Limb (tissue), 2 donors: Measurements from ENCODE around the gene HIC1.
A peak's percentile ranks its signal among the peaks of the same experiment; 100 is the strongest.

Experiments used
- DNase-seq, 2 donors: peaks; one replicate each; pipeline ENCODE4 v3.0.0-alpha.2; 2016; ENCODE audit errors: extremely low spot score in 2 of 2

HIC1 gene

GRCh38 chr17:2047590-2047989 lies 7.3 kb upstream of the HIC1 start:
- DNase-seq, result no peak

GRCh38 chr17:2048805-2049204 lies 6.1 kb upstream of the HIC1 start:
- peak in 1 of 2 donors; percentile 0 for DNase-seq

GRCh38 chr17:2049333-2050299 lies 5.3 kb upstream of the HIC1 start:
- DNase-seq, result peak; percentile 72 to 95

- DNase-seq, result peak; percentile 30 to 90
Observed at GRCh38 chr17:2050300-2051060, 4.4 kb upstream of the HIC1 start.

DNA sequence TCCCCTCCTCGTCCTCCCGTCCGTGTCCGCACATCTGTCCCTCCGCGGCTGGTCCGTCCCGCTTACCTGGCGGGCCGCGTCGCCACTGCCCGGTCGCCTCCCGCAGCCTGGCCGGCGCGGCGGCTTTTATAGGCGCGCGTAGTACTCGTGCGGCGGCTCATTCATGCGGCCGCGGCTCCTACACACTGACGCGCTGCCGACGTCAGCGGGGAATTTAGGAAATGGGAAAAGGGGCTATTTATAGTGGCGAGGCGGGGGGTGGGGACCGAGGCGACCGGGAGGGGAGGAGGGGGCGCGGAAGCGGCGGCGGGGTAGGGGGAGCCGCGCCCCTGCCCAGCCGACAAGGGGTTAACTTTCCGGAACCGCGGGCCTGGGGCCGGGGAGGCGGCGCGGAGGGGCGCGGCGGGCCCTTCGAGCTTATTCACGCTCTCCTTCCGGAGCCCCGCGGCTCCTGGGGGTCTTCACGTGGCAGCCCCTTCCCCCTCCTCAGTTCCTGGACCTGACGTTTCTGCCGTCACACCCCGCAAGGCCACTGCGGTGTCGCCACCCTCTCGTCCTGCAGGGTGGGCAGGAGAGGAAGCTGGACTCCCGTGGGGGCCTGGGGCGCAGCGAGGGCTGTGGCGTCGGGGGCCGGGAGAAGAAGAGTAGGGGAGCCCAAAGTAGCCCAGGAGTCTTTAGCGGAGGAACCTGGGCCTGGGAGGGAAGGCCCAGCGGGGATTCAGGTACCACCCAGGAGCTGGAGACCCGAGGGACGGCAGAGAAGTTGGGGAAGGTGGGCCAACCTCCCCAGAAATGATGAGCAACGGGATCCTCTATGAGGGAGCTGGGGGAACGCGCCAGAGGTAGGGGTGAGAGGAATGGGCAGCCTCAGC lies 3.6 kb upstream of the HIC1 start:
- DNase-seq, result peak in 1 of 2 donors; percentile 78

DNA sequence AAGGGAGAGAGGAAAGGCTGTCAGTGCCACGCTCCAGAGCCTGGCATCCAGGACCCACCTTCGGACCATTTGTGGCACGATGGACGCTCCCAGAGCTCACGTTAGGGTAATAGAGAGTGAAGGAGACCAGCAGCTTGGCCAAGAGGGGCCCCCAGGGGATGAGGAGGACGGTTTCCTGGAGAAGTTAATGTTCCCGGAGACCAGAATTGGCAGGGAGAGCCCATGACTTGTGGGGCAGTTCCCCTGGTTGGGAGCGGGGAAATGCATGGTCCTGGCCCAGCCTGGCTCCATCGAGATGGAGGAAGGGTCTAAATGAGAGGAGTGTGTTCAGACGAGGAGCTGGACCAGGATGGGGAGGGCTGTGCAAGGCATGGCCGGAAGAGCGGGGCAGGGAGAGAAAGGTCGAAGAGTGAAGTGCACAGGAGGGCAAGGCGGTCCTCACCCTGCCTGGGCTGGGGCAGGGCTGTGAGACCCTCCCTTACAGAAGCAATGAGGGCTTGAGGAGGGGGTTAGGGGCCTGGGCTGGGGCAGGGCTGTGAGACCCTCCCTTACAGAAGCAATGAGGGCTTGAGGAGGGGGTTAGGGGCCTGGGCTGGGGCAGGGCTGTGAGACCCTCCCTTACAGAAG lies 2.9 kb upstream of the HIC1 start:
- peak; percentile 0 to 45 for DNase-seq

DNA sequence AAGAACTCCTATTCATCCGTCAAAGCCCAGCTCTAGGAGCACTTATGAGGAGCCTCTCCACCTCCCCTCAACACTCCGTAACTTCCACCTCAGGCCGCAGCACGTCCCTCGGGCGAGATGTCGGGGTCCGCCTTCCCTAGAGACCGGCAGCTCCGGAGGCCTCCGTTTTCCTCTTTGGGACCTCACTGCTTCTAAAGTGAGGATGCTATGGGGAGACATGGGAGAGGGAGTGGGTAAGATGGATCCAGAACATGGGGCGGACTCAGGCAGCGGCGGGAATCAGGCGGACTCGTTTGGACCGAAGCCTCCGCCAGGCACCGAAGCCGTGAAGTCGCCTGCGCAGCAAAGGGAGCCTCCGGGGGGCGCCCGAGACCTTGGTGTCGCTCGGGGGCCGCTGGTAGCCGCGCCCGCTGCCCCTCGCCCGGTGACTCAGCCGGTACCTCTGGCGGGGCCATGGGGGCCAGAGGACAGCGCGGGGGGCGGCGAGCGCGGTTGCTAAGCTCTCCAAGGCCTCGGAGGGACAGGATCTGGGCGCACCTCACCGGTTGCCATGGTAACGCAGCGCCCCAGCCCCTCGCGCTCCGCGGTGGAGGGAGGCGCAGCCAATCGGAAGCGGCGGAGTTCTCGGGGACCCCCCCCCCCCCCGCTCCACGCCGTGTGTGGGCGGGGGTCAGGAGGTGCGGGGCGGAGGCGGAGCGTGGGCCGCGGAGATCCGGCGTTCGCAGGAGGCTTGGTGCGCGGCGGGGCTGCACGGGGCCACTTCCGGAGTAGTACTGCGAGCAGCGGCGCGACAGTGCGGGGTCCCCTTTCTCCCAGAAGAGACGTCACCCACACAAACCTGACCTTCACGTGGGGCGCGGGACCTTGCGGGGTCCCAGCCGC lies 1.3 kb upstream of the HIC1 start:
- DNase-seq, result peak; percentile 59 to 87

DNA sequence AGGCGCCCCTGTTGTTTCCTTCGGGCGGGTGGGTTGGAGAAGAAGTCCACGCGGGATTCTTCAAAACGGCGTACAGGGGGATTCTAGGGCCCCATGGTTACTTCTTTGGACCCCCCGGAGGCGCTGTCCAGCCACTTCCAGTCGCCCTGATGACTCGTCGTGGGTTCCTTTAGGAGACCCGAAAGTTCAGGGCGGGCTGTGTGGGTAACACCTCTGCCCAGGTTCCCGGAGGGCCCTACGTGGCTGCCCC lies 716 bp upstream of the HIC1 start:
- DNase-seq, result peak in 1 of 2 donors; percentile 78

GRCh38 chr17:2055292-2056205 lies 646 bp downstream of the HIC1 start:
- peak in 1 of 2 donors; percentile 7 for DNase-seq

GRCh38 chr17:2056206-2057174 lies 1.6 kb downstream of the HIC1 start:
- DNase-seq, result peak in 1 of 2 donors; percentile 73

- peak in 1 of 2 donors; percentile 65 for DNase-seq
Observed at GRCh38 chr17:2057175-2057759, 2.4 kb downstream of the HIC1 start.

GRCh38 chr17:2057760-2058585 lies 3.1 kb downstream of the HIC1 start:
- peak; percentile 1 to 76 for DNase-seq

DNA sequence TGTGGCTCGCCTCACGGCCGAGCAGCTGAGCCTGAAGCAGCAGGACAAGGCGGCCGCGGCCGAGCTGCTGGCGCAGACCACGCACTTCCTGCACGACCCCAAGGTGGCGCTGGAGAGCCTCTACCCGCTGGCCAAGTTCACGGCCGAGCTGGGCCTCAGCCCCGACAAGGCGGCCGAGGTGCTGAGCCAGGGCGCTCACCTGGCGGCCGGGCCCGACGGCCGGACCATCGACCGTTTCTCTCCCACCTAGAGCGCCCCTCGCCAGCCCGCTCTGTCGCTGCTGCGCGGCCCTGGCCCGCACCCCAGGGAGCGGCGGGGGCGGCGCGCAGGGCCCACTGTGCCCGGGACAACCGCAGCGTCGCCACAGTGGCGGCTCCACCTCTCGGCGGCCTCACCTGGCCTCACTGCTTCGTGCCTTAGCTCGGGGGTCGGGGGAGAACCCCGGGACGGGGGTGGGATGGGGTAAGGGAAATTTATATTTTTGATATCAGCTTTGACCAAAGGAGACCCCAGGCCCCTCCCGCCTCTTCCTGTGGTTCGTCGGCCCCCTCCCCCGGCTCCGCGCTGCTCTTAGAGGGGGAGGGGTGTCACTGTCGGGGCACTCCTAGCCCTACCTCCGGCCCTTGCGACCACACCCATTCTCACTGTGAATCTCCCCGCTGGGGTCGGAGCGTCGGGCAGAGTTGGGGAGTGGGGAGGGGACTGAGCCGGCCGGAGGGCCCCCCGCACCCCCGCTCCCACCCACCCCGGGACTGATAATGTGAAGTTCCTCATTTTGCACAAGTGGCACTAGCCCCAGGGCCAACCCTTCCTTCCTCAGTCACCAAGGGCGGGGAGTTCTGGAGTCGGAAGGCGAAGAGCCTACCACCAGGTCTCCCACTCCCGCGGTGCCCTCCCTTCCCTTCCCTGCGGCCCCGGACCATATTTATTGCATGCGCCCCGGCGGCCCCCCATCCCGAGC lies 4.0 kb downstream of the HIC1 start:
- peak in 1 of 2 donors; percentile 7 for DNase-seq

DNA sequence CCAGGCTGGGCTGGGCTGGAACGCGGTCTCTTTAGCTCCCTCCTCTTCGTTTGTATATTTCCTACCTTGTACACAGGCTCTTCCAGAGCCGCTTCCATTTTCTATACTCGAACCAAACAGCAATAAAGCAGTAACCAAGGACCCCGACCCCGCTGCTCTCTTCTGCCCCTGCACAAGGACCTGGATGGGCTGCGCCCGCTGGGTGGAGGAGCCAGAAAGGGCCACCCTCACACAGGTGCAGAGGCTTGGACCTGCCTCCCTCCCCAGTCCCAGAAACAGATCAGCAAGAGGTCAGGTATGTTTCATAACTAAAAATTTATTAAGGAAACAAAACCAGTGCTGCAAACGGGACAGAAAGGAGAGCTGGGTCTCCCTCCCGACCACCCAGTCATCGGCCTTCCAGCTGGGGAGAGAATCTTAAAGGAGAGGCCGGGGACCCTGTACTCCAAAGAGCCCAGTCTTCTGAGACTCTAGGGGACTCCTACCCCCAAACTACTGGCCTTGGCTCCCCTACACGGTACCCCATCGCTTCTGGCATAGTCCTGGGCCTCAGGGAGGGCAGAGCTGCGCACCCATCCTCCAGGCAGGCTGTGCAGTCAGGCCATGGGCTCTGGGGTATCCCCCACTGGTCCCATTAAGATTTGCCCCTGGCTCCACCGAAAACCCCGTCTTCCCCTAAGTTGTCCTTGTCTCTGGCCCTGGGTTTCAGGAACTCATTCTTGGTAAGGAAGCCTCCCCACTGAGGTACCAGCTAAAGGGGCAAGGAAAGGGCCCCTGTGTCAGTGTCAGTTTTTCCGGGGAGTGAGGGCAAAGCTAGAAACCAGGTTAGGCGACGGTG lies 4.9 kb downstream of the HIC1 start:
- DNase-seq, result peak; percentile 0 to 32

DNA sequence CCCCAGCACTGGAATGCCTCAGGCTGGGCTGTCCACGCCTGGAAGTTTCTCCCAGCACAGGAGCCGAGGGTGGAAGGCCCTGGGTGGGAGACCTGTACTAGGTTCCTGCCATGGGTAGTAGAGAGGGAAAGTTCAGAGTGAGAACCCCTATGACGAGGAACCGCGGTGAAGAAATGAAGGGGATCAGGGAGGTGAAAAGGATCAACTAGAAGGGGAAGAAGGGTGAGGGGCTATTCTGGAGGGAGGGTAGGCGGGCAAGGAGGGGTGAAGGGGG lies 5.4 kb downstream of the HIC1 start:
- peak in 1 of 2 donors; percentile 0 for DNase-seq
